HEK293 (cell line): ENCODE data around the gene SNAI1.
"Not testable (repeated sequence)": the region's sequence is repeated elsewhere in the genome, so short reads cannot be mapped to it uniquely, and the experiment has no call there.

Source experiments
- CTCF ChIA-PET: fragments of 350-600 bp; formaldehyde crosslinking; extraction: SDS; loops from one replicate; lab custom pipeline; 2021; ENCODE audit warnings: antibody characterized with exemption; lab: Yijun Ruan, JAX
- POLR2A ChIA-PET: fragments of 300-600 bp; formaldehyde crosslinking; extraction: SDS; loops from one replicate; lab custom pipeline; 2020; ENCODE audit warnings: antibody characterized with exemption, inconsistent platforms; lab: Yijun Ruan, JAX
- H3K27ac ChIP-seq: fragments of 200-500 bp; sonication (Bioruptor generic); 2 replicates; pipeline ENCODE4 v1.5.1; 2014; ENCODE audit warnings: low read depth, low read length, control low read depth, inconsistent platforms; ENCODE audit errors: extremely low read depth
- H3K36me3 ChIP-seq, 2 experiments: fragments of 200-500 bp in 1 of 2; sonication (Bioruptor generic) in 1 of 2; 1 replicate in 1 of 2; 2 replicates in 1 of 2; pipeline ENCODE4 v1.5.1; 2014 to 2017; ENCODE audit warnings: inconsistent platforms in 2 of 2, low read length in 2 of 2; ENCODE audit not compliant: control insufficient read depth in 2 of 2, insufficient read depth in 1 of 2
- H3K4me1 ChIP-seq: fragments of 200-500 bp; sonication (Bioruptor generic); 2 replicates; pipeline ENCODE4 v1.5.1; 2014; ENCODE audit warnings: mild to moderate bottlenecking, low read length, inconsistent platforms; ENCODE audit not compliant: control insufficient read depth, insufficient read depth
- H3K4me3 ChIP-seq: 2 replicates; pipeline ENCODE4 v1.5.1; 2011; ENCODE audit warnings: low read depth, mild to moderate bottlenecking, control low read depth, low read length, moderate library complexity
- H3K9me3 ChIP-seq: fragments of 200-500 bp; sonication (Bioruptor generic); 2 replicates; pipeline ENCODE4 v1.5.1; 2014; ENCODE audit warnings: low read depth, low read length, inconsistent platforms; ENCODE audit not compliant: control insufficient read depth, insufficient read depth
- KLF1 ChIP-seq: fragments of 450-650 bp; formaldehyde crosslinking; IDR thresholded peaks from 2 replicates; pipeline ENCODE4 v1.5.1; 2016; ENCODE audit warnings: missing biosample characterization, missing genetic modification characterization
- OSR2 ChIP-seq: fragments of 450-650 bp; formaldehyde crosslinking; IDR thresholded peaks from 2 replicates; pipeline ENCODE4 v1.5.1; 2016; ENCODE audit warnings: missing biosample characterization, missing genetic modification characterization
- SP3 ChIP-seq: fragments of 450-650 bp; formaldehyde crosslinking; IDR thresholded peaks from 2 replicates; pipeline ENCODE4 v1.5.1; 2016; ENCODE audit warnings: missing biosample characterization, missing genetic modification characterization
- ZBTB20 ChIP-seq: fragments of 450-650 bp; formaldehyde crosslinking; IDR thresholded peaks from 2 replicates; pipeline ENCODE4 v1.5.1; 2016; ENCODE audit warnings: missing biosample characterization, missing genetic modification characterization
- ZFP69B ChIP-seq: fragments of 450-650 bp; formaldehyde crosslinking; IDR thresholded peaks from 2 replicates; pipeline ENCODE4 v1.5.1; 2016; ENCODE audit warnings: missing biosample characterization, missing genetic modification characterization
- ZNF211 ChIP-seq: fragments of 450-650 bp; formaldehyde crosslinking; IDR thresholded peaks from 2 replicates; pipeline ENCODE4 v1.5.1; 2016; ENCODE audit warnings: low read depth, missing biosample characterization, missing genetic modification characterization
- ZNF48 ChIP-seq: fragments of 450-650 bp; formaldehyde crosslinking; IDR thresholded peaks from 2 replicates; pipeline ENCODE4 v1.5.1; 2016; ENCODE audit warnings: missing biosample characterization, missing genetic modification characterization
- ZNF514 ChIP-seq: fragments of 450-650 bp; formaldehyde crosslinking; IDR thresholded peaks from 2 replicates; pipeline ENCODE4 v1.5.1; 2016; ENCODE audit warnings: missing biosample characterization, missing genetic modification characterization
- ZNF548 ChIP-seq: fragments of 450-650 bp; formaldehyde crosslinking; IDR thresholded peaks from 2 replicates; pipeline ENCODE4 v1.5.1; 2016; ENCODE audit warnings: missing biosample characterization, missing genetic modification characterization
- ZNF747 ChIP-seq: fragments of 450-650 bp; formaldehyde crosslinking; IDR thresholded peaks from 2 replicates; pipeline ENCODE4 v1.5.1; 2016; ENCODE audit warnings: missing biosample characterization, missing genetic modification characterization
- ZNF76 ChIP-seq: fragments of 450-650 bp; formaldehyde crosslinking; IDR thresholded peaks from 2 replicates; pipeline ENCODE4; 2016; ENCODE audit warnings: low read depth, missing biosample characterization, missing genetic modification characterization, borderline replicate concordance
- TF ChIP-seq, protein P1 (sequence below): fragments of 450-650 bp; formaldehyde crosslinking; IDR thresholded peaks from 2 replicates; pipeline ENCODE4 v1.5.1; 2016; ENCODE audit warnings: missing biosample characterization, missing genetic modification characterization
- TF ChIP-seq, protein P2 (sequence below): fragments of 450-650 bp; formaldehyde crosslinking; IDR thresholded peaks from 2 replicates; pipeline ENCODE4 v1.5.1; 2016; ENCODE audit warnings: missing biosample characterization, missing genetic modification characterization
- TF ChIP-seq, protein P3 (sequence below): fragments of 450-650 bp; formaldehyde crosslinking; optimal IDR thresholded peaks from 2 replicates; pipeline ENCODE3; 2016; ENCODE audit warnings: missing biosample characterization, mild to moderate bottlenecking, missing genetic modification characterization

SNAI1 gene

DNA sequence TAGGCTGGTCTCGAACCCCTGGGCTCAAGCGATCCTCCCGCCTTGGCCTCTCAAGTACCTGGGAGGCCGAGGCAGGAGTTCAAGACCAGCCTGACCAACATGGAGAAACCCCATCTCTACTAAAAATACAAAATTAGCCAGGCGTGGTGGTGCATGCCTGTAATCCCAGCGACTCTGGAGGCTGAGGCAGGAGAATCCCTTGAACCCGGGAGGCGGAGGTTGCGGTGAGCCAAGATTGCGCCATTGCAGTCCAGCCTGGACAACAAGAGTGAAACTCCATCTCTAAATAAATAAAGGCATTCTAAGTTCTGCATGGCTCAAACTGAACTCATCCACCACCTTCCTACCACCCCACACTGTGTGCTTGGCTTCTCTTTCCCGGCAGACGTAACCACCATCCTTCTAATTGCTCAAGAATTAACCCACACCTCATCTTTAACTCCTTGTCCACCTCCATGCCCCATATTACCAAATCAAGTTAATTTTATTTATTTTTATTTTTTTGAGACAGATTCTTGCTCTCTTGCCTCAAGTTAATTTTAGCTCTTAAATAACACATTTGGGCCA is 26.9 kb upstream of the SNAI1 start:
- H3K27ac ChIP-seq, H3K9me3 ChIP-seq, CTCF ChIA-PET, POLR2A ChIA-PET, H3K4me3 ChIP-seq, H3K4me1 ChIP-seq: not testable (repeated sequence)
- peaks cover 15 to 63% of the 10 kb centered on the region in 2 experiments; a peak in 2 of 3 replicates for H3K36me3 ChIP-seq

DNA sequence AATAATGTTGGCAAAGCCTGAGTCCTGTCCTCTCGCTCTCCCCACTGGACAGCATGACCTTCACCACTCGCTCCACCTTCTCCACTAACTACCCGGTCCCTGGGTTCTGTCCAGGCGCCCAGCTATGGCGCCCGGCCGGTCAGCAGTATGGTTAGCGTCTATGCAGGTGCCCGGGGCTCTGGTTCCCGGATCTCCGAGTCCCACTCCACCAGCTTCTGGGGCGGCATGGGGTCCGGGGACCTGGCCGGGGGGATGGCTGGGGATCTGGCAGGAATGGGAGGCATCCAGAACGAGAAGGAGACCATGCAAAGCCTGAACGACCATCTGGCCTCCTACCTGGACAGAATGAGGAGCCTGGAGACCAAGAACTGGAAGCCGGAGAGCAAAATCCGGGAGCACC is 26.1 kb upstream of the SNAI1 start:
- Histone ChIP-seq H3K4me1 (no peaks in the 10 kb centered on the region), H3K9me3 (no peaks in the 10 kb centered on the region), H3K36me3 (peaks cover 12 to 55% of the 10 kb centered on the region in 2 experiments; a peak in 2 of 3 replicates), H3K4me3 (no peak overlapping the region), H3K27ac (no peak overlapping the region)
- POLR2A ChIA-PET: no interaction called here
- CTCF ChIA-PET: interaction anchor here (1.0 kb wide), 1 partner anchor 19 kb away, joined by 3 read pairs; no protein-coding TSS in a partner anchor
- no peak for TF ChIP-seq OSR2 (tag by site-specific recombination)
- TF ChIP-seq ZBTB20: no peak
- TF ChIP-seq, protein P1, sequence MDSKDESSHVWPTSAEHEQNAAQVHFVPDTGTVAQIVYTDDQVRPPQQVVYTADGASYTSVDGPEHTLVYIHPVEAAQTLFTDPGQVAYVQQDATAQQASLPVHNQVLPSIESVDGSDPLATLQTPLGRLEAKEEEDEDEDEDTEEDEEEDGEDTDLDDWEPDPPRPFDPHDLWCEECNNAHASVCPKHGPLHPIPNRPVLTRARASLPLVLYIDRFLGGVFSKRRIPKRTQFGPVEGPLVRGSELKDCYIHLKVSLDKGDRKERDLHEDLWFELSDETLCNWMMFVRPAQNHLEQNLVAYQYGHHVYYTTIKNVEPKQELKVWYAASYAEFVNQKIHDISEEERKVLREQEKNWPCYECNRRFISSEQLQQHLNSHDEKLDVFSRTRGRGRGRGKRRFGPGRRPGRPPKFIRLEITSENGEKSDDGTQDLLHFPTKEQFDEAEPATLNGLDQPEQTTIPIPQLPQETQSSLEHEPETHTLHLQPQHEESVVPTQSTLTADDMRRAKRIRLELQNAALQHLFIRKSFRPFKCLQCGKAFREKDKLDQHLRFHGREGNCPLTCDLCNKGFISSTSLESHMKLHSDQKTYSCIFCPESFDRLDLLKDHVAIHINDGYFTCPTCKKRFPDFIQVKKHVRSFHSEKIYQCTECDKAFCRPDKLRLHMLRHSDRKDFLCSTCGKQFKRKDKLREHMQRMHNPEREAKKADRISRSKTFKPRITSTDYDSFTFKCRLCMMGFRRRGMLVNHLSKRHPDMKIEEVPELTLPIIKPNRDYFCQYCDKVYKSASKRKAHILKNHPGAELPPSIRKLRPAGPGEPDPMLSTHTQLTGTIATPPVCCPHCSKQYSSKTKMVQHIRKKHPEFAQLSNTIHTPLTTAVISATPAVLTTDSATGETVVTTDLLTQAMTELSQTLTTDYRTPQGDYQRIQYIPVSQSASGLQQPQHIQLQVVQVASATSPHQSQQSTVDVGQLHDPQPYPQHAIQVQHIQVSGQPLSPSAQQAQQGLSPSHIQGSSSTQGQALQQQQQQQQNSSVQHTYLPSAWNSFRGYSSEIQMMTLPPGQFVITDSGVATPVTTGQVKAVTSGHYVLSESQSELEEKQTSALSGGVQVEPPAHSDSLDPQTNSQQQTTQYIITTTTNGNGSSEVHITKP: no peak
- TF ChIP-seq ZNF76: no peak
- TF ChIP-seq ZNF514: no peak
- no peak for TF ChIP-seq ZNF548 (tag by site-specific recombination)
- TF ChIP-seq ZNF211 (tag by site-specific recombination): no peak
- no peak for TF ChIP-seq ZNF747 (tag by site-specific recombination)
- TF ChIP-seq, protein P2, sequence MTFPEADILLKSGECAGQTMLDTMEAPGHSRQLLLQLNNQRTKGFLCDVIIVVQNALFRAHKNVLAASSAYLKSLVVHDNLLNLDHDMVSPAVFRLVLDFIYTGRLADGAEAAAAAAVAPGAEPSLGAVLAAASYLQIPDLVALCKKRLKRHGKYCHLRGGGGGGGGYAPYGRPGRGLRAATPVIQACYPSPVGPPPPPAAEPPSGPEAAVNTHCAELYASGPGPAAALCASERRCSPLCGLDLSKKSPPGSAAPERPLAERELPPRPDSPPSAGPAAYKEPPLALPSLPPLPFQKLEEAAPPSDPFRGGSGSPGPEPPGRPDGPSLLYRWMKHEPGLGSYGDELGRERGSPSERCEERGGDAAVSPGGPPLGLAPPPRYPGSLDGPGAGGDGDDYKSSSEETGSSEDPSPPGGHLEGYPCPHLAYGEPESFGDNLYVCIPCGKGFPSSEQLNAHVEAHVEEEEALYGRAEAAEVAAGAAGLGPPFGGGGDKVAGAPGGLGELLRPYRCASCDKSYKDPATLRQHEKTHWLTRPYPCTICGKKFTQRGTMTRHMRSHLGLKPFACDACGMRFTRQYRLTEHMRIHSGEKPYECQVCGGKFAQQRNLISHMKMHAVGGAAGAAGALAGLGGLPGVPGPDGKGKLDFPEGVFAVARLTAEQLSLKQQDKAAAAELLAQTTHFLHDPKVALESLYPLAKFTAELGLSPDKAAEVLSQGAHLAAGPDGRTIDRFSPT: no peak
- TF ChIP-seq SP3 (tag by site-specific recombination): no peak
- TF ChIP-seq ZFP69B (tag by site-specific recombination): no peak
- TF ChIP-seq ZNF48: no peak
- TF ChIP-seq KLF1 (tag by site-specific recombination): no peak
- TF ChIP-seq, protein P3, sequence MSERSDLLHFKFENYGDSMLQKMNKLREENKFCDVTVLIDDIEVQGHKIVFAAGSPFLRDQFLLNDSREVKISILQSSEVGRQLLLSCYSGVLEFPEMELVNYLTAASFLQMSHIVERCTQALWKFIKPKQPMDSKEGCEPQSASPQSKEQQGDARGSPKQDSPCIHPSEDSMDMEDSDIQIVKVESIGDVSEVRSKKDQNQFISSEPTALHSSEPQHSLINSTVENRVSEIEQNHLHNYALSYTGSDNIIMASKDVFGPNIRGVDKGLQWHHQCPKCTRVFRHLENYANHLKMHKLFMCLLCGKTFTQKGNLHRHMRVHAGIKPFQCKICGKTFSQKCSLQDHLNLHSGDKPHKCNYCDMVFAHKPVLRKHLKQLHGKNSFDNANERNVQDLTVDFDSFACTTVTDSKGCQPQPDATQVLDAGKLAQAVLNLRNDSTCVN (tag by site-specific recombination): no peak

DNA sequence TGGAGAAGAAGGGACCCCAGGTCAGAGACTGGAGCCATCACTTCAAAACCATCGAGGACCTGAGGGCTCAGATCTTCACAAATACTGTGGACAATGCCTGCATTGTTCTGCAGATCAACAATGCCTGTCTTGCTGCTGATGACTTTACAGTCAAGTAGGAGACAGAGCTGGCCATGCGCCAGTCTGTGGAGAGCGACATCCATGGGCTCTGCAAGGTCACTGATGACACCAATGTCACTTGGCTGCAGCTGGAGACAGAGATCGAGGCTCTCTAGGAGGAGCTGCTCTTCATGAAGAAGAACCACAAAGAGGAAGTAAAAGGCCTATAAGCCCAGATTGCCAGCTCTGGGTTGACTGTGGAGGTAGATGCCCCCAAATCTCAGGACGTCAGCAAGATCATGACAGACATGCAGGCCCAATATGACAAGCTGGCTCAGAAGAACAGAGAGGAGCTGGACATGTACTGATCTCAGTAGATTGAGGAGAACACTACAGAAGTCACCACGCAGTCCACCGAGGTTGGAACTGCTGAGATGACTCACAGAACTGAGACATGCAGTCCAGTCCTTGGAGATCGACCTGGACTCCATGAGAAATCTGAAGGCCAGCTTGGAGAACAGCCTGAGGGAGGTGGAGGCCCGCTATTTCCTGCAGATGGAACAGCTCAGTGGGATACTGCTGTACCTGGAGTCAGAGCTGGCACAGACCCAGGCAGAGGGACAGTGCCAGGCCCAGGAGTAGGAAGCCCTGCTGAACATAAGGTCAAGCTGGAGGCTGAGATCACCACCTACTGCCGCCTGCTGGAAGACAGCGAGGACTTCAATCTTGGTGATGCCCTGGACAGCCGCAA is 25.5 kb upstream of the SNAI1 start:
- H3K36me3 ChIP-seq: peaks cover 12 to 49% of the 10 kb centered on the region in 2 experiments; a peak in 2 of 3 replicates
- H3K4me1 ChIP-seq, H3K27ac ChIP-seq, H3K9me3 ChIP-seq, H3K4me3 ChIP-seq, POLR2A ChIA-PET: not testable (repeated sequence)
- CTCF ChIA-PET: interaction anchor here (0.6 to 1.0 kb wide), 3 partner anchors 19 to 528 kb away, joined by 3 to 4 read pairs (median 3); no protein-coding TSS in a partner anchor
